GM12891 (cell line): ENCODE results near the gene NCCRP1.

Source experiments
- POLR2AphosphoS5 ChIP-seq: IDR thresholded peaks from 2 replicates; pipeline ENCODE4 v1.6.1; 2011; ENCODE audit warnings: low read depth, low read length, control low read depth
- TAF1 ChIP-seq: IDR thresholded peaks from 2 replicates; pipeline ENCODE4 v1.6.1; 2011; ENCODE audit warnings: low read depth, low read length, control low read depth

GRCh38 chr19:39173502-39173991, 23.2 kb upstream of the NCCRP1 start:
- no peak for TF ChIP-seq TAF1
- TF ChIP-seq POLR2AphosphoS5: no peak
